CD8-positive, alpha-beta memory T cell (primary cell): ENCODE measurements around the gene DNAI2. TPM values are rescaled to one million over a fixed set of nuclear protein-coding genes. Genes with fewer than 3 reads are reported as not detected.

Source experiments
- CTCF ChIA-PET: fragments of 350-600 bp; sonication (Branson Sonifier 250); formaldehyde crosslinking; loops from one replicate; lab custom pipeline; 2021; ENCODE audit warnings: antibody characterized with exemption; lab: Charles Lee
- POLR2A ChIA-PET: fragments of 350-600 bp; sonication (Branson Sonifier 250); formaldehyde crosslinking; loops from one replicate; lab custom pipeline; 2021; ENCODE audit warnings: antibody characterized with exemption; lab: Charles Lee
- DNase-seq, 5 donors: peaks; one replicate each; pipeline versions ENCODE4 v3.0.0 to v3.0.0-alpha.2; 2020 to 2022; ENCODE audit warnings: mixed read lengths in 1 of 5
- H3K27ac ChIP-seq: one replicate; pipeline ENCODE4 v1.7.0; 2013; ENCODE audit warnings: low read depth, mild to moderate bottlenecking, low read length, moderate library complexity
- H3K27me3 ChIP-seq: 2 replicates; pipeline ENCODE4 v1.7.0; 2013; ENCODE audit warnings: low read length, mild to moderate bottlenecking; ENCODE audit not compliant: insufficient read depth, poor library complexity, severe bottlenecking
- H3K36me3 ChIP-seq: 2 replicates; pipeline ENCODE4 v1.7.0; 2013; ENCODE audit warnings: mild to moderate bottlenecking, low read length, moderate library complexity; ENCODE audit not compliant: insufficient read depth
- H3K4me1 ChIP-seq: 2 replicates; pipeline ENCODE4 v1.7.0; 2013; ENCODE audit warnings: mild to moderate bottlenecking, low read length, moderate library complexity; ENCODE audit not compliant: insufficient read depth
- H3K4me3 ChIP-seq: 2 replicates; pipeline ENCODE4 v1.7.0; 2013; ENCODE audit warnings: mild to moderate bottlenecking, low read length
- H3K9me3 ChIP-seq: 2 replicates; pipeline ENCODE4 v1.7.0; 2013; ENCODE audit warnings: mild to moderate bottlenecking, low read length
- H3K27ac Mint-ChIP-seq, 8 donors: one replicate each; pipeline ENCODE4 v1.8.0; 2020 to 2021; ENCODE audit warnings: mixed read lengths in 8 of 8, mild to moderate bottlenecking in 6 of 8, inconsistent platforms in 3 of 8, moderate library complexity in 3 of 8
- H3K27me3 Mint-ChIP-seq, 2 donors: one replicate each; pipeline ENCODE4 v1.8.0; 2020 to 2021; ENCODE audit warnings: mixed read lengths in 2 of 2, mild to moderate bottlenecking in 1 of 2, moderate library complexity in 1 of 2
- H3K36me3 Mint-ChIP-seq, 3 donors: one replicate each; pipeline ENCODE4 v1.8.0; 2020 to 2021; ENCODE audit warnings: mixed read lengths in 3 of 3, inconsistent platforms in 1 of 3, mild to moderate bottlenecking in 1 of 3
- H3K4me1 Mint-ChIP-seq, 3 donors: one replicate each; pipeline ENCODE4 v1.8.0; 2020 to 2021; ENCODE audit warnings: mixed read lengths in 3 of 3, inconsistent platforms in 1 of 3, mild to moderate bottlenecking in 1 of 3
- H3K4me3 Mint-ChIP-seq, 7 donors: one replicate each; pipeline ENCODE4 v1.8.0; 2020 to 2021; ENCODE audit warnings: mixed read lengths in 7 of 7, mild to moderate bottlenecking in 6 of 7, moderate library complexity in 4 of 7, inconsistent platforms in 2 of 7
- H3K9me3 Mint-ChIP-seq, 5 donors: one replicate each; pipeline ENCODE4 v1.8.0; 2020 to 2022; ENCODE audit warnings: mixed read lengths in 5 of 5, mild to moderate bottlenecking in 3 of 5, moderate library complexity in 2 of 5, inconsistent platforms in 1 of 5
- polyA plus RNA-seq: library from polyadenylated mRNA; unstranded; fragments of 300-500 nt; fragmentation: Illumina TruSeq; gene quantifications from one replicate; pipeline ENCODE4 v1.2.3, GENCODE V29; 2021
- total RNA-seq, 2 experiments: library from RNA; stranded (reverse); gene quantifications; one replicate each; pipeline ENCODE4 v1.2.3, GENCODE V29; 2021

DNAI2 gene
- total and polyA plus RNA-seq, 3 experiments from 2014 or later = 0.35 to 0.60 (median 0.37) TPM

DNA sequence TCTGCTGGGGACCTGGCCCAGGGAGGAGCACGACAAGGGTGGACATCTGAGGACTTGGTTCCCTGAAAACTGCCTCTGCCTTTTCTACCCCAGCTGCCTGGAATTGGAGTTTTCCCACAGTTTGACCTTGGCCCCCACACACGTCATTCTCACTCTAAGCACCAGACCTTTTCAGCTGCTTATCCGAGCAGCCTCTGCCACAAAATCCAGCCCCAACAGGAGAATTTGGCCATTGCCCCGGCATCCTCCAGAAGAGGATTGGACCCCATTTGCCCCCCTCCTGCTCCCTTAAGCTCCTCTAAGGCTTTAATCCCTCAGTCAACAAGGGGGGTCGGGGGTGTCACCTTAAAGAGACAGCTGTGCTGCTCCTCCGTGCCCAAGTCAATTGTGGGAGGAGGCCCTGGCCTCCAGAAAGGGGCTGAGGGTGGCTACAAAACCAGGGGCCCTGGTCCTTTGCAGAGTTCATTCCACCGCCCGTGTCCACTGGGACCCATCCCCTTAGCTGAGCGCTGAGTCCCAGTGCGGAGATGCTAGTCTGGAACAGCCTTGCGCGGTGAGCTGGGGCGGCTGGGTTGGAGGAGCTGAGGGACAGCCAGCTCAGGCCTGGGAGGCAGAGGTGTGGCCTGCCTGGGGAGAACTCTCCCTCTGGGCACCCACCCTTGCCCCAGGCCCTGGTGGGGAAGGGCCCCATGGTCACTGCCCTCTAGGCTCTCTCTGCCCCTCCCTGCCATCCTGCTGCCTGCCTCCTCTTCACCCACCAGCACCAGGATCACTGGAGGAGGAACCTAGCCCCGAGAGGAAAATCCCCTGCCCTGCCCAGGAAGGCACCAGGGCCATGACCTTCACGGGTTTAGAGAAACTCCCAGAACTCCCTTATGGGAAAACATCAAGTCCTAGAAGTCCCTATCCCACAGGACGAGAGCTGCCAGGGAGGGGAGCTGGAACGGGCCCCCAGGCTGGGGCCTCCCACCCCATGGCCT is 41.8 kb upstream of the DNAI2 start:
- Histone ChIP-seq H3K27ac (no peak overlapping the region), H3K36me3 (no peaks in the 10 kb centered on the region), H3K4me3 (no peak overlapping the region), H3K9me3 (no peaks in the 10 kb centered on the region), H3K4me1 (no peaks in the 10 kb centered on the region), H3K27me3 (no peaks in the 10 kb centered on the region)
- peaks cover 0 to 3% (median 1%) of the 10 kb centered on the region in 3 donors for H3K4me1 Mint-ChIP-seq
- POLR2A ChIA-PET = interaction anchor here (0.6 kb wide), 1 partner anchor 99 kb away, joined by 9 read pairs; no protein-coding TSS in a partner anchor
- H3K9me3 Mint-ChIP-seq = no peaks in the 10 kb centered on the region
- H3K27ac Mint-ChIP-seq = no peak overlapping the region
- no peak for DNase-seq
- no peak overlapping the region for H3K4me3 Mint-ChIP-seq
- no peaks in the 10 kb centered on the region for H3K27me3 Mint-ChIP-seq
- H3K36me3 Mint-ChIP-seq = peaks cover 0 to 63% (median 12%) of the 10 kb centered on the region in 3 donors
- CTCF ChIA-PET = no interaction called here

DNA sequence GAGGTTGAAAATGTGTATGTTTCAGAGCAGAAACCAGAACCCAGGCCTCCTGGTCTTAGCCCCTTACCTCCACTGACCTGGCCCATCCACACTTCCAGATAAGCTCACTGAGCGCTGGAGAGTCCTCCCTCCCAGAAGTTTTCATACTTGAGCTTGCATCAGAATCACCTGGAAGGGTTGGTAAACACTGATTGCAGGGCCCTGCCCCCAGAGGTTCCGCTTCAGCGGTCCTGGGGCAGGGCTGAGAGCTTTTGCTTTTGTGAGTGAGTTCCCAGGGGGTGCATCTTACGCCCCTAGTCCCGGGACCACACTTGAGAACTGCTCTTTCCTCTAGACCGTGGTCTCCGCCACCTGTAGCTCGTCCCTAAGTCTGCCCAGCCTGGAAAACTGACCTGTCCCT is 40.1 kb upstream of the DNAI2 start:
- Mint-ChIP-seq H3K9me3 (no peaks in the 10 kb centered on the region), H3K4me1 (no peaks in the 10 kb centered on the region), H3K36me3 (peaks cover 0 to 62% (median 8%) of the 10 kb centered on the region in 3 donors), H3K4me3 (no peak overlapping the region), H3K27ac (no peak overlapping the region), H3K27me3 (no peaks in the 10 kb centered on the region)
- Histone ChIP-seq H3K36me3 (no peaks in the 10 kb centered on the region), H3K27ac (no peak overlapping the region), H3K4me1 (no peaks in the 10 kb centered on the region), H3K4me3 (no peak overlapping the region), H3K27me3 (no peaks in the 10 kb centered on the region), H3K9me3 (no peaks in the 10 kb centered on the region)
- no peak for DNase-seq
- ChIA-PET POLR2A (no interaction called here), CTCF (no interaction called here)

DNA sequence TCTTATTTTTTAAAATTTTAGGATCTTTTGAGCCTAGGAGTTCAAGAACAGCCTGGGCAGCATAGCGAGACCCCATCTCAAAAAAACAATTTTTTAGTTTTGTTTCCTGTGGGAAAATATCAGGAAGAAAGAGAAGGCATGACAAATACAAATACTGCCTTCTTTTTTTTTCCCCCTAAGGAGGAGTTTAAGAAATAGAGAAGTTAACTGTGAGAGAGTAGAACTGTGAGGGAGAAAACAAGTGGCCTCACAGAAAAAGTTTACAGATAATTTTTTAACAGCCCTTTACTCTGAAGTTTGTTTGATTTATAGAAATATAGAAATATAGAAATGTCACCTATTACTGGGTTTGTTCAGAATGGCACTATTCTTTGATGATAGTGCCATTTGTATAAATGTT is 39.5 kb upstream of the DNAI2 start:
- no peak for DNase-seq
- Mint-ChIP-seq H3K4me1 (no peaks in the 10 kb centered on the region), H3K36me3 (peaks cover 0 to 61% (median 9%) of the 10 kb centered on the region in 3 donors), H3K27ac (no peak overlapping the region), H3K27me3 (no peaks in the 10 kb centered on the region), H3K9me3 (no peaks in the 10 kb centered on the region), H3K4me3 (no peak overlapping the region)
- no peak overlapping the region for H3K27ac ChIP-seq
- H3K9me3 ChIP-seq = no peaks in the 10 kb centered on the region
- CTCF ChIA-PET = no interaction called here
- H3K36me3 ChIP-seq = no peaks in the 10 kb centered on the region
- no peaks in the 10 kb centered on the region for H3K27me3 ChIP-seq
- no peak overlapping the region for H3K4me3 ChIP-seq
- POLR2A ChIA-PET = no interaction called here
- no peaks in the 10 kb centered on the region for H3K4me1 ChIP-seq

DNA sequence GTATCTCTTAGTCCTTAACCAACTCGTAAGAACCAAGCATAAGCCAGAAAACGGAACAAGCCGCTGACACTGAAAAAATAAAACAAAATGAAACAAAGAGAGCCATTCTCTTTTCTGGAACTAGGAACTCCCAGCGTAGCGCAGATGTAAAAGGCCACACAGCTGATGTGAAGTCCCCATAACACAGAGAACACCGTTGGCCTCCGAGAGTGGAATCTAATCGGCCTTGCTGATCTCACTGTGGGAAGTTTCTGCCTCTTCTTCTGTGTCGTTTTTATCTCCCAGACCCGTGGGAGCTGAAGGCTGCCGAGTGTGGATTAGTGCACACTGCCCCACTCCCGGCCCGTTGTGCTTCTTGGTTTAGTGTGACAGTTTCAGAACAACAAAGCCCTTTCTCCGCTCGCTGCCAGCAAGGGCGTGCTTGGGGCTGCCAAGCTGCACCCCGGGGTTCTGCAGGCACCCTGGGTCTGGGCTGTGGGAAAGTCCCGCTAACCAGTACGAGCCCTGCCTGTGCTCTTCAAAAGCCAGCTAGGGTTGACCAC is 38.9 kb upstream of the DNAI2 start:
- no peak for DNase-seq
- CTCF ChIA-PET = no interaction called here
- Histone ChIP-seq H3K4me3 (no peak overlapping the region), H3K9me3 (no peaks in the 10 kb centered on the region), H3K27me3 (no peaks in the 10 kb centered on the region), H3K27ac (no peak overlapping the region), H3K4me1 (no peaks in the 10 kb centered on the region), H3K36me3 (no peaks in the 10 kb centered on the region)
- no peaks in the 10 kb centered on the region for H3K4me1 Mint-ChIP-seq
- H3K36me3 Mint-ChIP-seq = peaks cover 0 to 63% (median 13%) of the 10 kb centered on the region in 3 donors
- peak overlapping the region in 1 of 8 donors; percentile 79 for H3K27ac Mint-ChIP-seq
- H3K4me3 Mint-ChIP-seq = no peak overlapping the region
- POLR2A ChIA-PET = no interaction called here
- H3K27me3 Mint-ChIP-seq = no peaks in the 10 kb centered on the region
- H3K9me3 Mint-ChIP-seq = no peaks in the 10 kb centered on the region

DNA sequence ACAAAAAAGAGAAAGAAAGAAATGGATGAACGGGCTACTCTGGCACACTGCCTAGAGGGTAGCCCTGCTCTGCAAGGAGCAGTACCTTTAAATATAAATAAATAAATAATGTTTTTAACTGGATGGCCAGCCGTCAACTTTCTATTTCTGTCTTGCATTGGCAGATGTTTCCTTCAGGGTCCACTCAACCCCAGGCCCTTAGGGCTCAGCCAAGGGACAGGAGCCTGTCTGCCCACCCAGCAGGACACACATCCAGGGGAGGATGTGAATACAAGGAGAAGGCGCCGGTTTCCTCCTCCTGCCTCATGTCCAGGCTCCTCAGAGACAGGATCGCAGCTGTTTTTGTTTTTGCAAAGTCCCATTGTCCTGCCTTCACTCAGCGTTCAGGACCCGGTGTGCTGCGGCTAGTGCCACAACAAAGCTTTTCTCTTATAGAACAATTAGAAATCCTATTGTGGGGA is 38.1 kb upstream of the DNAI2 start:
- Histone ChIP-seq H3K36me3 (no peaks in the 10 kb centered on the region), H3K4me3 (no peak overlapping the region), H3K27me3 (no peaks in the 10 kb centered on the region), H3K27ac (no peak overlapping the region), H3K9me3 (no peaks in the 10 kb centered on the region), H3K4me1 (no peaks in the 10 kb centered on the region)
- H3K27me3 Mint-ChIP-seq = no peaks in the 10 kb centered on the region
- H3K4me1 Mint-ChIP-seq = no peaks in the 10 kb centered on the region
- DNase-seq = no peak
- H3K27ac Mint-ChIP-seq = no peak overlapping the region
- ChIA-PET POLR2A (no interaction called here), CTCF (no interaction called here)
- H3K36me3 Mint-ChIP-seq = peaks cover 0 to 60% (median 12%) of the 10 kb centered on the region in 3 donors
- no peak overlapping the region for H3K4me3 Mint-ChIP-seq
- no peaks in the 10 kb centered on the region for H3K9me3 Mint-ChIP-seq

DNA sequence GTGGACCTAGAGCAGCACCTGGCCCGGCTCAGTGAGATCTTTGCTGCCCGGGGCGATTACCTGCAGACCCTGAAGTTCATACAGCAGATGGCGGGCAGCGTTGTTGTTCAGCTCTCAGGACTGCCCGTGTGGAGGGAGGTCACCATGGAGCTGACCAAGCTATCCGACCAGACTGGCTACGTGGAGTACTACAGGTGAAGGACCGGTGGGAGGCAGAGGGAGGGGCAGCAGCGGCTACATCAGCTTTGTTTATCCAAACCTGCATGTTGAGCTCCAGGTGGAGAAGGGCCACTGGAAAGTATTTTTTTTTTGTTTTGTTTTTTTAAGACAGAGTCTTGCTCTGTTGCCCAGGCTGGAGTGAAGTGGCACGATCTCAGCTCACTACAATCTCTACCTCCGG is 36.7 kb upstream of the DNAI2 start:
- no peaks in the 10 kb centered on the region for H3K4me1 Mint-ChIP-seq
- H3K27me3 ChIP-seq = no peaks in the 10 kb centered on the region
- no peaks in the 10 kb centered on the region for H3K9me3 ChIP-seq
- H3K4me1 ChIP-seq = no peaks in the 10 kb centered on the region
- CTCF ChIA-PET = interaction anchor here (1.3 kb wide), 2 partner anchors 11 to 59 kb away, joined by 3 read pairs; no protein-coding TSS in a partner anchor
- no peak overlapping the region for H3K27ac ChIP-seq
- H3K36me3 Mint-ChIP-seq = peaks cover 0 to 52% (median 10%) of the 10 kb centered on the region in 3 donors
- POLR2A ChIA-PET = no interaction called here
- H3K4me3 Mint-ChIP-seq = no peak overlapping the region
- H3K27me3 Mint-ChIP-seq = no peaks in the 10 kb centered on the region
- no peak overlapping the region for H3K4me3 ChIP-seq
- no peak for DNase-seq
- H3K36me3 ChIP-seq = no peaks in the 10 kb centered on the region
- no peaks in the 10 kb centered on the region for H3K9me3 Mint-ChIP-seq
- H3K27ac Mint-ChIP-seq = no peak overlapping the region

DNA sequence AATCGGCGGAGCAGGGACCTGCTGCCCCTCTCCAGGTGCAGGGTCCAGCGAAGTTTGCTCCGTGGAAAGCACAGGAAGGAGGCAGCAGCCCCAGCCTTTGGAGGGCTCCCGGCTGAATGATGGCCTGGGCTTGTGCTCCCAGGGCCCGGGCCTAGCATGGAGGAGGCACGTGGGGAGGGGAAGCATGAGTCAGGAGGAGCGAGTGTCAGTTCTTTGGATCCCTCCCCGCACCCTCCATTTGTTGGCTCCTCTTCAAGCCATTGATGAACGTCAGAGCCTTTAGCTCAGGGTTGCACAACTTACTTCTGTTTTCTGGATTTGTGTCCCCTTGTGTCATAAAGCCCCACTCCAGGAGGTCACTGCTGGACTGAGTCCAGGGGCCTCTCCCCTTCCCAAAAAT is 34.9 kb upstream of the DNAI2 start:
- Histone ChIP-seq H3K4me3 (no peak overlapping the region), H3K36me3 (no peaks in the 10 kb centered on the region), H3K4me1 (no peaks in the 10 kb centered on the region), H3K27me3 (no peaks in the 10 kb centered on the region), H3K27ac (no peak overlapping the region), H3K9me3 (no peaks in the 10 kb centered on the region)
- ChIA-PET POLR2A (interaction anchor here (0.6 kb wide), 1 partner anchor 24 kb away, joined by 6 read pairs; no protein-coding TSS in a partner anchor), CTCF (no interaction called here)
- H3K27ac Mint-ChIP-seq = no peak overlapping the region
- no peaks in the 10 kb centered on the region for H3K27me3 Mint-ChIP-seq
- H3K36me3 Mint-ChIP-seq = peaks cover 0 to 52% (median 7%) of the 10 kb centered on the region in 3 donors
- no peak for DNase-seq
- H3K9me3 Mint-ChIP-seq = no peaks in the 10 kb centered on the region
- no peaks in the 10 kb centered on the region for H3K4me1 Mint-ChIP-seq
- no peak overlapping the region for H3K4me3 Mint-ChIP-seq

DNA sequence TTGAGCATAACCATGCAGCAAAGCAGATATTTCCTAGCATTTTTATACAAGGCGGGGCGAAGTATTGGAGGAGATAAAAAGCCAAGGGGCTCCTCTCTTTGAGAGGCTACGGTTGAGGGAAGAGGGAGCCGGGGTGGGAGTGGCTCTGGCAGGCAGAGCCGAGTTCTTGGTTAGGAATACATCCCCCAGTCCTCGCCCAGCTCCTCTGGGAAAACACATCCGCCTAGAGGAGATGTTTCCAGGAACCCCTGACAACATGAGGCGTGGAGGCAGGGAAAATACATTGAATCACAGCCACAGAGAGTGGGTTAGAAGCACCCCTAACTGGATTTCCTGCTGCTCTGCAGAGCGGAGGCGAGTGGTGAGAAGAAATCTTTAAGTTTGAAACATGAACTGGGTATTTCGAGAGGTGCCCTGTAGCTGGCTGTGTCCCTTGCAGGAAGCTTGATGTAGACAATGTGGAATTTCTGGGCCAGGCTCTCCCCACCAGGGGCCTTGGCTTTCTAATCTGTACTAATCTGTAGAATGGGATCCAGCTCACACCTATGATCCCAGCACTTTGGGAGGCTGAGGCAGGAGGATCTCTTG is 33.3 kb upstream of the DNAI2 start:
- no peaks in the 10 kb centered on the region for H3K36me3 ChIP-seq
- ChIA-PET POLR2A (no interaction called here), CTCF (no interaction called here)
- no peak overlapping the region for H3K4me3 Mint-ChIP-seq
- H3K4me1 ChIP-seq = no peaks in the 10 kb centered on the region
- H3K27me3 Mint-ChIP-seq = no peaks in the 10 kb centered on the region
- no peaks in the 10 kb centered on the region for H3K27me3 ChIP-seq
- no peaks in the 10 kb centered on the region for H3K4me1 Mint-ChIP-seq
- no peak overlapping the region for H3K27ac ChIP-seq
- peak overlapping the region in 2 of 8 donors; percentile 24 to 57 for H3K27ac Mint-ChIP-seq
- no peaks in the 10 kb centered on the region for H3K9me3 Mint-ChIP-seq
- no peak for DNase-seq
- H3K36me3 Mint-ChIP-seq = peaks cover 0 to 50% (median 7%) of the 10 kb centered on the region in 3 donors
- no peaks in the 10 kb centered on the region for H3K9me3 ChIP-seq
- H3K4me3 ChIP-seq = no peak overlapping the region
